Neuron (in vitro differentiated cells): ENCODE results near the gene PALLD.

Source experiments
- H2AFZ ChIP-seq: one replicate; pipeline ENCODE4 v1.6.1; 2013; ENCODE audit warnings: low read depth, mild to moderate bottlenecking, inconsistent platforms, low read length, moderate library complexity
- H3K27me3 ChIP-seq: one replicate; pipeline ENCODE4 v1.6.1; 2013; ENCODE audit warnings: low read length; ENCODE audit not compliant: insufficient read depth
- H3K36me3 ChIP-seq: one replicate; pipeline ENCODE4 v1.6.1; 2013; ENCODE audit warnings: low read length; ENCODE audit not compliant: insufficient read depth
- H3K4me1 ChIP-seq: one replicate; pipeline ENCODE4 v1.6.1; 2013; ENCODE audit warnings: low read length; ENCODE audit not compliant: insufficient read depth
- H3K4me3 ChIP-seq: 2 replicates; pipeline ENCODE4 v1.5.1; 2013; ENCODE audit warnings: mild to moderate bottlenecking, low read length, moderate library complexity
- H3K9me3 ChIP-seq: one replicate; pipeline ENCODE4 v1.6.1; 2013; ENCODE audit warnings: low read length

The PALLD gene

GRCh38 chr4:168781341-168781740 is 284.5 kb downstream of the PALLD start:
- Histone ChIP-seq H3K36me3 (no peaks in the 10 kb centered on the region), H3K4me3 (no peak overlapping the region), H3K9me3 (no peaks in the 10 kb centered on the region), H3K4me1 (no peaks in the 10 kb centered on the region), H3K27me3 (no peaks in the 10 kb centered on the region), H2AFZ (no peak overlapping the region)

GRCh38 chr4:168781926-168782325 is 285.1 kb downstream of the PALLD start:
- no peaks in the 10 kb centered on the region for H3K36me3 ChIP-seq
- H3K4me3 ChIP-seq: no peak overlapping the region
- H3K4me1 ChIP-seq: no peaks in the 10 kb centered on the region
- H3K27me3 ChIP-seq: no peaks in the 10 kb centered on the region
- H2AFZ ChIP-seq: no peak overlapping the region
- H3K9me3 ChIP-seq: no peaks in the 10 kb centered on the region

GRCh38 chr4:168782439-168782838 is 285.6 kb downstream of the PALLD start:
- Histone ChIP-seq H3K27me3 (no peaks in the 10 kb centered on the region), H3K4me1 (no peaks in the 10 kb centered on the region), H2AFZ (no peak overlapping the region), H3K9me3 (no peaks in the 10 kb centered on the region), H3K4me3 (no peak overlapping the region), H3K36me3 (no peaks in the 10 kb centered on the region)

GRCh38 chr4:168784786-168785461 is 288.1 kb downstream of the PALLD start:
- H2AFZ ChIP-seq: no peak overlapping the region
- H3K36me3 ChIP-seq: no peaks in the 10 kb centered on the region
- H3K4me3 ChIP-seq: no peak overlapping the region
- H3K4me1 ChIP-seq: peaks cover 2% of the 10 kb centered on the region
- H3K9me3 ChIP-seq: no peaks in the 10 kb centered on the region
- H3K27me3 ChIP-seq: no peaks in the 10 kb centered on the region

GRCh38 chr4:168787334-168787733 is 290.5 kb downstream of the PALLD start:
- H3K9me3 ChIP-seq: peaks cover 2% of the 10 kb centered on the region
- H3K27me3 ChIP-seq: no peaks in the 10 kb centered on the region
- H2AFZ ChIP-seq: no peak overlapping the region
- no peaks in the 10 kb centered on the region for H3K36me3 ChIP-seq
- no peak overlapping the region for H3K4me3 ChIP-seq
- peaks cover 2% of the 10 kb centered on the region for H3K4me1 ChIP-seq

GRCh38 chr4:168787801-168788595 is 291.1 kb downstream of the PALLD start:
- Histone ChIP-seq H3K36me3 (no peaks in the 10 kb centered on the region), H3K4me3 (no peak overlapping the region), H2AFZ (no peak overlapping the region), H3K4me1 (peaks cover 2% of the 10 kb centered on the region), H3K27me3 (no peaks in the 10 kb centered on the region), H3K9me3 (peaks cover 2% of the 10 kb centered on the region)

GRCh38 chr4:168790898-168791297 is 294.0 kb downstream of the PALLD start:
- Histone ChIP-seq H3K4me1 (peaks cover 2% of the 10 kb centered on the region), H3K9me3 (peaks cover 2% of the 10 kb centered on the region), H3K4me3 (no peak overlapping the region), H3K27me3 (no peaks in the 10 kb centered on the region), H2AFZ (no peak overlapping the region), H3K36me3 (no peaks in the 10 kb centered on the region)

- Histone ChIP-seq H2AFZ (no peak overlapping the region), H3K4me3 (no peak overlapping the region), H3K27me3 (no peaks in the 10 kb centered on the region), H3K36me3 (no peaks in the 10 kb centered on the region), H3K4me1 (peaks cover 2% of the 10 kb centered on the region), H3K9me3 (peaks cover 2% of the 10 kb centered on the region)
These were observed 294.5 kb downstream of the PALLD start for GRCh38 chr4:168791376-168791775.

- Histone ChIP-seq H3K4me3 (no peak overlapping the region), H3K9me3 (peaks cover 2% of the 10 kb centered on the region), H2AFZ (no peak overlapping the region)
These were observed 296.7 kb downstream of the PALLD start for GRCh38 chr4:168793542-168793941.

GRCh38 chr4:168794092-168794707 is 297.3 kb downstream of the PALLD start:
- H3K36me3 ChIP-seq: no peaks in the 10 kb centered on the region
- H3K4me3 ChIP-seq: no peak overlapping the region
- peaks cover 2% of the 10 kb centered on the region for H3K9me3 ChIP-seq
- no peak overlapping the region for H2AFZ ChIP-seq
- no peaks in the 10 kb centered on the region for H3K27me3 ChIP-seq
- H3K4me1 ChIP-seq: no peaks in the 10 kb centered on the region

More at GRCh38 chr4:168793542-168793941, 296.7 kb downstream of the PALLD start:
- Histone ChIP-seq H3K36me3 (no peaks in the 10 kb centered on the region), H3K4me1 (no peaks in the 10 kb centered on the region), H3K27me3 (no peaks in the 10 kb centered on the region)

- peaks cover 2% of the 10 kb centered on the region for H3K9me3 ChIP-seq
- no peaks in the 10 kb centered on the region for H3K27me3 ChIP-seq
- no peaks in the 10 kb centered on the region for H3K4me1 ChIP-seq
- no peak overlapping the region for H3K4me3 ChIP-seq
- H3K36me3 ChIP-seq: no peaks in the 10 kb centered on the region
- no peak overlapping the region for H2AFZ ChIP-seq
These were observed 298.0 kb downstream of the PALLD start for GRCh38 chr4:168794881-168795280.

- Histone ChIP-seq H3K27me3 (no peaks in the 10 kb centered on the region), H3K9me3 (peaks cover 2% of the 10 kb centered on the region), H3K36me3 (no peaks in the 10 kb centered on the region), H3K4me1 (no peaks in the 10 kb centered on the region), H2AFZ (no peak overlapping the region), H3K4me3 (no peak overlapping the region)
These were observed 298.5 kb downstream of the PALLD start for GRCh38 chr4:168795346-168795745.

- Histone ChIP-seq H3K36me3 (no peaks in the 10 kb centered on the region), H3K9me3 (no peaks in the 10 kb centered on the region), H3K4me1 (no peaks in the 10 kb centered on the region), H3K4me3 (no peak overlapping the region), H3K27me3 (no peaks in the 10 kb centered on the region), H2AFZ (no peak overlapping the region)
These were observed 299.7 kb downstream of the PALLD start for GRCh38 chr4:168796362-168797106.
